Measurements from ENCODE around the gene ADCY4.

ADCY4 gene

DNA sequence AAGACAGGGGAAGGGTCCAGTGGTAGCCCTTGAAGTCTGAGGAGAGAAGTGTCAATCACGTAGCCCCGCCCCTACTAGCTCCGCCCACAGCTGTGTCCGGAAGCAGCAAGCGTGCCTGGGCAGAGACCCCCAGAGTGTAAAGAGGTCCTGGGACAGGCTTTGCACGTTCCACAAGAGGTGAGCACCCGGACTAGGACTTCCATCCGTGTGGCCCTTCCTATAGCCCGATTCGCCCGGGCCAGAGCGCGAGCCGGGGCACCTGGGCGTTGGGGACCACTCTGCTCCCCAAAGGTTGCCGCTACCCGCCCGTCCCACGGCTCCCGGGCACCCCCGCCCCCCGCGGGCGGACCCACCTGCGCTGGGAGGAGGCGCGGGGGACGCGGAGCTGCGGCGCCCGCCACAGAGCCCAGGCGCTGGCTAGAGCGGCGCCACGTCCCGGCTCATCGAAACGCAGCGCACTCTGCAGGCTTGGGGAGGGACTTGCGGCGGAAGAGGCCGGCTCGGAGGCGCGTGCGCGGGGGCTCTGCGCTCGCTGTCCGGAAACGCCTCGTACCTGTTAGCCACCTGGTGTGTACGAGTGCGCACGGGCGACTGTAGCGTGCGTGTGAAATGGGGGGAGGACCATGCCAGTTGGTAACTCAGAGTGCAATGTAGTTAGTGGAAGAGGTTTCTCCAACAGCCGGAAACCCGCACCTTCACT lies 63.6 kb downstream of the ADCY4 start, which contains the start of gene RABGGTA:
Gene RABGGTA, minus strand, starts transcription at position 464 of the 700 bp plus-strand sequence. CDS start 482 bp downstream, outside the sequence.
- DNase-seq: peak; percentile 96

DNA sequence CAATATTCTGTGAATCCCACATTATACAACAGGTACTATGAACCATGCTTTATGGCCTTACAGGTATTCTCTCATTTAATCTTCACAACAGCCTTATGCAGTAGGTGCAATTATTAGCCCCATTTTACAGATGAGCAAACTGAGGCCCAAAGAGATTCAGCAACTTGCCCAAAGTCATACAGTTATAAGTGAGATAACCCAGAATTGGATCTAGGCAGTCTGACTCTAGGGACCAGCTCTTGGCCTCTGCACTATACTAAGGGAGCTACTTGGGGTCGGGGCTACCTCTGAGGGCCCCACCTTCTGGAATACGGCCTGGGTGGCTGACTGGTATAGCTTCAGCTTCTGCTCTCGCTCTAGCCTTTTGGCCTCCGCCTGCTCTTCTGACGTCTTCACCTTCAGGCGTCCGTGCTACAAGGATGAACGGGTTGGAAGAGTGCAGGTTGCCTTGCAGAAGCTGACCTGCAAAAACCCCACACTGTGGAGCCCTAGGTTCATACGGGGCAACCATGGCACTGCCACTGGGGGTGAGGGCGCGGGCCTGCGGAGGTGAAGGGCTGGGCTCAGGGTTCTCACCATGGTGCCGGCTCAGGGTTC lies 64.2 kb downstream of the ADCY4 start:
- DNase-seq: no peak

DNA sequence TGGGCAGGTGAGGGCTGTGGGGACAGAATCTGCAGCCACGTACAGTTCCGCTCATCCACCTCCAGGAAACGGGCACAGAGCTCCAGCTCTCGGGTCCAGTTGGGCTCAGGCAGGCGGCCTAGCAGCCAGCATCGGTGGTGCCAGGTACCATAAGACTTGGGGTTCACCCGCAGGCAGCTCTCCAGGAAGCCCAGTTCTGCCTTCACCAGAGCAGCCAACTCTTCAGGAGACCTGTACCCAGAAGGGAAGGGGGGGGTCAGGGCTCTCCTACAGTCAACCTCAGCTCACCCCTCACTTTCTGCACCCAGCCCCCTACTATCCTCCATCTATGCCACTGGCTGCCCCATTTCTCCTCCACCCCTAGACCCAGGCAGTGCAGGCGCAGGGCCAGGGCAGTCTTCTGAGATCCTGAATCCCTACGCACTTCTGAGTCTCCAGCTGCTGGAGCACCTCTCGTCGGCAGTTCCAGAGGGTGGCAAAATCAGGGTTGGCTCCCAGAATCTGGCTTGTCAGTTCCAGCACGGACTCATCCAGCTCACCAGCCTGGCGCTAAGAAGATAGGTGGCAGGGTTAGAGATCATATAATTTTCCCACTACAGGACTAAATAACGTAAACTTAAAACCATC lies 64.8 kb downstream of the ADCY4 start:
- DNase-seq: no peak

DNA sequence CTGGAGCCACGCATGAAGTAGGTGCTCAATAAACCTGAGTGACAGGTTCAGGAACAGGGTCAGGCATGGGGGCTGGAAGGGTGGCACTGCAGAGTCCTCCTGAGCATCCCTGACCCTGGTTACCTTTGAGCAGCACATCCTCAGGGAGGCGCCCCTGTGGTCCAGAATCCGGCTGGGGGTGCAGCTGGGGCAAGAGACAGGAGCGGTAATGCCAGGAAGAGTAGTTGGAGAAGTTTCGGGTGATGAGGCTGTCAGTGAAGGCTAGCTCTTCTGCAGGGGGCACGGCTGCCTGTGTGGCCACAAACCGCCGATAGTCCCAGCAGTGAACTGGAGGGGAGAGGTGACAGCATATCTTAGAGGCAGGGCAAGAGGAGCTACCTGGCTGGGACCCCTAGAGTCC lies 65.5 kb downstream of the ADCY4 start:
- DNase-seq: no peak
